ENCODE data around the gene CHKA.

Gene CHKA

DNA sequence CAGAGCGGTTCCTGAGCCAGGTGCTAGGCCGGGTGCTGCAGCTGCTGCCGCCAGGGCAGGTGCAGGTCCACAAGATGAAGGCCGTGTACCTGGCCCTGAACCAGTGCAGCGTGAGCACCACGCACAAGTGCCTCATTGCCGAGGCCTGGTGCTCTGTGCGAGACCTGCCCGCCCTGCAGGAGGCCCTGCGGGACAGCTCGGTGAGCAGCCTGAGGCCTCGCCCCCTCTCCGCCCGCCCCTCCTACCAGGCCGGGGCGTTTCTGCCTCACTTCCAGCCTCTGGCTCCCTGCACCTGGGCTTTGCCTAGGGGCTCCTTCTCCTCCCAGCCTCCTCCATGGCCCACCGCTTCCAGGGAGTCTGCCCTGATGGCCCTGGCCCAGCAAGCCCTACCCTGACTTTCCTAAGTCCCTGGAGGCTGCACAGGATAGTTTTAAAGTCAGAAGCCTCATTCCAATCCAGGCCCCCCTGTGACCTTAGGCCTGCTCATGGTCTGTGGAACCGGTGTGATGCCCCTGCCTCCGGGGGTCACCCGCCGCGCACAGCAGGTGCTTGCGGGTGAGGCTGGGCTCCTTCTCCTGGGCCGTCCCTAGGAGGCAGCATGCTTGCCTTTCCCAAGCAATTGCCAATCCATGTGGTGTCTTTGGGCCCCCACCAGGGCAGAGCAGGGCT is 76.9 kb downstream of the CHKA start:
- no peak for DNase-seq (ENCODE audit: low read depth in 2 of 2)

GRCh38 chr11:68043349-68044144 is 77.6 kb downstream of the CHKA start:
- DNase-seq (ENCODE audit: low read depth in 2 of 2) = no peak

DNA sequence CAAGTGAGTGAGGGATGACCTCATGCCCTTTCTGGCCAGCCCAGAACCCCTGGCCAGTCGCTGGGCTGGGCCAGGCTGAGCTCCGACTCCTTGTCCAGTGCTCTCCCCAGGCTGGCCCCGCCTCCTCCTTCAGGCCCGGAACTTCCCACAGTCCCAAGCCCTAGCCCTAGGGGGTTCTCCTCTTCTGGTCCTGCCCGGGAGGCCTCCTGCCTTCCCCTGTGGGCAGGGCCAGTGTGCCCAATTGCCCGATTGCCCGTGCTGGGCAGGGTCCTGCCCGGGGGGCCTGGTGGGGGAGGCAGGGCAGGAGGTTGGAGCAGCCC is 78.2 kb downstream of the CHKA start:
- DNase-seq (ENCODE audit: low read depth in 2 of 2) = no peak

- DNase-seq (ENCODE audit: low read depth in 2 of 2) = no peak
These were observed 78.8 kb downstream of the CHKA start for GRCh38 chr11:68042219-68043028.

DNA sequence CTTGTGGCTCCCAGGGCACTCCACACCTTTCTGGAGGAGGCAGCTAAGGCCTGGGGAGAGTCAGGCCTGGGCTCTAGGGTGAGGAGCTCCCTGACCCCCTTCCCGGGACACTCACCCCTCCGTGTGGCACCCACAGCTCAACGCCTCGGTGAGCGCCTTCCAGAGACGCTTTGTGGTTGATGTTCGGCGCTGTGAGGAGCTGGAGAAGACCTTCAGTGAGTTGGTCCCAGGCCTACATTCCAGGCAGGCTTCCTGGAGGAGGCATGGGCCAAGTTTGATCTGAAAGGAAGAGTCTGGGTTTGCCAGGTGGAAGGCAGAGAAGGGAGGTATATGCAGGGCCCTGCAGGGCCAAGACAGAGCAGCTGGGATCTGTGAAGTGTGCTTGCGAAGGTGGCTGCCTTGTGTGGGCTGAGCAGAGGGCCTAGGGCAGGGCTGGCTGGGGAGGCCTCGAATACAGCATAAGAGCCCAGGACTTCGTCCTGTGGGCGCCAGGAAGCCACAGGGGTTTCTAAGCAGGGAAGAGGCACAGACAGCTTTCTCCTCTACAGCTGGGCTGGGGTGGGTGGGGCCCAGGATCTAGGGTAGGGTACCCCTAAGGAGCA is 79.5 kb downstream of the CHKA start:
- DNase-seq (ENCODE audit: low read depth in 2 of 2) = no peak

DNA sequence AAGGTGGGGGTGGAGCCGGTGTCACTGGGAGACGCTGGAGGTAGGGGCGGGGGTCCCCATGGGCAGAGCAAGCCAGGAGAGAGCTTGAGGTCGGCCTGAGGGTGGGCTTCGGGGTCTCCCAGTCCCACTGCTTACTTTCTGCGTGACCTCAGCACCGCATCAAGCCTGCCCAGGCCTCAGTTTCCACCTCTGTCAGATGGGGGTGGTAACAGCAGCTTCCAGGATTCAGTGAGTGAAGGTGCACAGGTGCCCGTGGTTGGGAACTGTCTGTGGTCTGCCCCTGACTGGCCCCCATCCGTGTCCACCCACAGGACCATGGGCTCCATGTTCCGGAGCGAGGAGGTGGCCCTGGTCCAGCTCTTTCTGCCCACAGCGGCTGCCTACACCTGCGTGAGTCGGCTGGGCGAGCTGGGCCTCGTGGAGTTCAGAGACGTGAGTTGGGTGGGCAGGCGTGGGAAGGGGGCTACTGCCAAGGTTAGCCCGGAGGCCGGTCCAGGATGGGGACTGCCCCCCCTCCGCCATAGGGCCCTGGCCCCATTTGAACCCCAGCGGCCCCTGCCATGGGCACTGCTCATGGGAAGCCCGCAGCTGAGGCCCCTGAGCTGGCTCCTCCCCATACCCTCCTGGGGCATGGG is 80.1 kb downstream of the CHKA start:
- no peak for DNase-seq (ENCODE audit: low read depth in 2 of 2)

DNA sequence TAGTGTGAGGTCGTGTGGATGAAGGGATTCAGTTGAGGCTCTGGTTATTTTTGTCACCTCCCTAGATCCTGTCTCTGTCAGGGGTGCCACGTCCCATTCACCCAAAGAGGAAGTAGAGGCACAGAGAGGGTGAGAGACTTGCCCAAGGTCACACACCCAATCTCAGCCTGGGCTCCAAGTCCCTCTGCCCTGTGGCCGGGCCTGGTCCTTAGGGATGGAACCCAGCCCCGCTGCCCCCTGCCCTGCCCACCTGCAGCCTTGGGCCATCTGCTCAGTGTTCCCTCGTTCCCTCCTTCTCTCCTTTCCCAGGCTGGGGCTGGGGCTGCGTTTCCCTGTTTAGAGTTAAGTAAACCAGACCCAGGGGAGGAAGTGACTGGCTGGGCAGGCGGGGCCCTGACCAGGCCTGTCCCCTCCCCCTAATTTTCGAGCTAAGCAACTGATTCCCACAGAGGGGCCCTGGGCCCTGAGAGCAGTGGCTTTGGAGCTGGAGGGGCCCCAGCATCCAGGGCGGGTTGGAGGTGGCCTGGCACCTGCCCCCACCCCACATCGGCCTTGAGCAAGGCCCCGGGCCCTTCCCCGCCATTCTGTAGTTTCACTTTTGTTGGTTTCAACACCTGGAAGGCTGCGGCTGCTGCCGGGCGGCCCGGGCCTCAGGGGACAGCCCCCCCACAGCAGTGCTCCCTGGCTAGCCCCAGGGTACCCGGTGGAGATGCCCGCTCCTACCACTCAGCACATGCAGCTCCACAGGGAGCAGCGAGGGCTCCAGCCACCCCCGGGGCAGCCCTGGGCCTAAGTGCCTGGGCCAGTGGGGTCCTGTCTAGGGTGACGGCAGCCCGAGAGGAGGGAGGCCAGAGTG is 80.9 kb downstream of the CHKA start:
- no peak for DNase-seq (ENCODE audit: low read depth in 2 of 2)

- DNase-seq (ENCODE audit: low read depth in 2 of 2) = no peak
These were observed 81.6 kb downstream of the CHKA start for GRCh38 chr11:68039526-68040086.

GRCh38 chr11:68038718-68039525 is 82.3 kb downstream of the CHKA start, which contains the start of gene TCIRG1:
TCIRG1 (plus strand) TSS chr11:68039025; CDS start chr11:68041272, 2,247 bp downstream.
- peak in 1 of 2 donors; percentile 32 for DNase-seq (ENCODE audit: low read depth in 2 of 2)

DNA sequence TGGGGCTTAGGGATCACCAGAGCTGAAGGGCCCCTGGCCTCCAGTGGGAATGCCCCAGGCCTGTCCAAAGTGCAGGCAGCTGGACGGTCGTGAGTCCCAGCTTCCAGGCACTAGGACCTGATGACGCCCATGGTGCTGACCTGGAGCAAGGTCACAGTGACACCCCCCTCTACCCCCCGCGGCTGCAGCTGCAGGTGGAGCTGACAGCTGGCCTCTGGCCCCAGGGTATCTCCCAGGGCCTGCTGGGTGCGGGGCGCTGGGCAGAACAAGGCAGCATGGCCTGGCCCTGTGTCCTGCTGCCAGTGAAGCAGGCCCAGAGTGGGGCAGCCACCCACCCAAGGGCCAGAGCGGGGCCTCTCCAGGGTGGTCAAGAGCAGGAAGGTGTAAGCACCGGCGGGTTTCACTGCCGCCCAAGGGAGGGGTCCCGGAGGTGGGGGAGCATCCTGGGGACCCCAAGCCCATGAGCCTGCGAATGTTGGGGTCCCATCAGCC is 82.9 kb downstream of the CHKA start:
- DNase-seq (ENCODE audit: low read depth in 2 of 2) = no peak

- DNase-seq (ENCODE audit: low read depth in 2 of 2) = no peak
These were observed 83.6 kb downstream of the CHKA start for GRCh38 chr11:68037411-68038225.

DNA sequence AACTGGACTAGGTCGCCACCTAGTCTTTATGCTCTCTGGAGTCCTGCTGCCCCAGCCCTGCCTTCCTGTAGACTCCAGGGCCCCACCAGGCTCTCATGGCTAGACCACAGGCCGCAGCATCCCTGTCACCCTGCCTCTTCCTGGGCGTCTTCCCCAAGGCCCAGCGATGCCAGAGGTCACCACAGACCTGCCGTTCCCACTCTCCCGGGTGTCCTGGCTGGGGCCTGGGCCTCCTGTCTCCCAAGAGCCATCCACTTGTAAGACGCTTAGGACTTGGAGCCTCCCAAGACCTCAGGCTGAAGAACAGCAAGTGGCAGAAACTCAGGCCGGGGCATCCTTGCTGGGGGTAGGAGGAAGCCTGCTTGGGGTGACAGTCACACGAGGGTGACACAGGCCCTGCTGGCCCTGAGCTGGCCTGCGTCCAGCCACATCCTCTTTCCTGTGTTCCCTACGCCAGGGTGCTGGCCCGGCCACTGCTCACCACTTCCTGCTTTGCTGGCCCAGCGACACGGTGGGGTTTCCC is 84.4 kb downstream of the CHKA start:
- no peak for DNase-seq (ENCODE audit: low read depth in 2 of 2)

DNA sequence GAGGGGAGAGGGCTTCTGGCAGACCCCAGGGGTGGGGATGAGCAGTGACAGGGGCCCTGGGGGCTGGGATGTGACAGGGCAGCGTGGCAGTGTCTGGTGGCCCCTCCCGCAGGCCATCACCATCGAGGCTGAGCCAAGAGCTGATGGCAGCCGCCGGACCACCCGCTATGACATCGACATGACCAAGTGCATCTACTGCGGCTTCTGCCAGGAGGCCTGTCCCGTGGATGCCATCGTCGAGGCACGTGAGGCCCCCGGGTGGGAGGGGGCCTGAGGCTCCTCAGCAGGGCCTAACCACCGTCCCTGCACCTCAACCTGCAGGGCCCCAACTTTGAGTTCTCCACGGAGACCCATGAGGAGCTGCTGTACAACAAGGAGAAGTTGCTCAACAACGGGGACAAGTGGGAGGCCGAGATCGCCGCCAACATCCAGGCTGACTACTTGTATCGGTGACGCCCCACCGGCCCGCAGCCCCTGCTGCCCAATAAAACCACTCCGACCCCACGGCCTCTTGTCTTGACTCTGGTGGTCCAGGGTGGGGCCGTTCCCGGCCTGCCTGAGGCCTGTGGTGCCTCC is 85.0 kb downstream of the CHKA start:
- no peak for DNase-seq (ENCODE audit: low read depth in 2 of 2)

DNA sequence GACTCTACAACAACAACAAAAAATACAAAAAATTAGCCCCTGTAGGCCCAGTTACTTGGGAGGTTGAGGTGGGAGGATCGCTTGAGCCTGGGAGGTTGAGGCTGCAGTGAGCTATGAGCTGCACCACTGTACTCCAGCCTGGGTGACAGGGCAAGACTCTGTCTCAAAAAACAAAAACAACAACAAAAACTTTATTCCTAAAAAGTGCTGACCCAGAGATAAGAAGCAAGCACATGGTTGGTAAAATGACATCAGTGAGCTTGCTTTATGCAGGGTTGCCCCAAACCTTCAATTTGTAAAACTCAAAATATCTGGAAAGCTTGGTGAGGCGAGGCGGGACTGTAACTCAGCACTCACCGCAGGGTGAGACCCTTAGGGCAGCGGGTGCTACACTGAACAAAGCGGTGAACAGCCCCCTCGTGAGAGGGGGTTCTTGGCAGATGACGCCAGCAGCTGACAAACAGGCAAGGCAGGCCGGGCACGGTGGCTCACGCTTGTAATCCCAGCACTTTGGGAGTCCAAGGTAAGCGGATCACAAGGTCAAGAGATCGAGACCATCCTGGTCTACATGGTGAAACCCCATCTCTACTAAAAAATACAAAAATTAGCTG is 85.8 kb downstream of the CHKA start:
- DNase-seq (ENCODE audit: low read depth in 2 of 2) = no peak

- DNase-seq (ENCODE audit: low read depth in 2 of 2) = no peak
These were observed 87.5 kb downstream of the CHKA start for GRCh38 chr11:68033708-68034045.

DNA sequence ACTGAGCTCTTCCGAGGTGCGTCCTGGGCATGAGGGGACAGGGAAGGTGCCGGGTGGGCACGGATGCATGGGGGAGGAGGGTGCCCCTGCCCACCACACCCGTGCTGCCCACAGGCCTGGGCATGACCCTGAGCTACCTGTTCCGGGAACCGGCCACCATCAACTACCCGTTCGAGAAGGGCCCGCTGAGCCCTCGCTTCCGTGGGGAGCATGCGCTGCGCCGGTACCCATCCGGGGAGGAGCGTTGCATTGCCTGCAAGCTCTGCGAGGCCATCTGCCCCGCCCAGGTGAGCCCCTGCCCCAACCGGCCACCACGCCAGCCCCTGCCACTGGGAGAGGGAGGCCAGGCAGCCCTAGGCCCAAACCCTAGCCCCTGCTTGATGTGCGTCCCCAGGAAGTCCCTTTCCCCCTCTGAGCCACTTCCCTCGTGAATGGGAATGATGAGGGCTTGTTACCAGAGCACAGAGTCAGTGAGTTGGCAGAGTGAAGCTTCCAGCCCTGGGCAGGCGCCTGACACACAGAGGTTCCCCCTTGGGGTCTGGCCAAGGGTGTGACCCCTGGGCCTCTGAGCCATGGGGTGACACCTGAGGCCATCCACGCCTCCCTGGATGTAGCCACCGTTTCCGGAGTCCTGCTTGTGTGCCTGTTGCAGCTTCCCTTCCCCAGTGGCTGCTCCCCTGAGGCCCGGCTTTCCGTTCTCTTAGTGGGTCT is 88.0 kb downstream of the CHKA start:
- DNase-seq (ENCODE audit: low read depth in 2 of 2) = no peak

DNA sequence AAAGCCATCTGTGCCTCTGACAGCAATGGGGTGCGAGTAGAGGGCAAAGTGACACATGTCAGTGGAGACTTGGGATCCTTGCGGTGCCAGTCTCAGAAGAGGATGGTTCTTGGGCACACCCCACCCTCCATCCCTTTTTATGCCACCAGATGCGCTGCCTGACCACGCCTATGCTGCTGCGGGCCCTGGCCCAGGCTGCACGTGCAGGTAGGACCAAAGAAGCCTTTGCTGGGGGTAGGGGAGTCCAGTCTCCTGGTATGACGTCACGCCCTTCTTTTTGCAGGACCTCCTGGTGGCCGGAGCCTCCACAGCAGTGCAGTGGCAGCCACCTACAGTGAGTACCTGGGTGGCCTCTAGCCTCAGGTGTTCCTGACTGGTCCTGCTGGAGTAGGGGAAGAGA is 89.2 kb downstream of the CHKA start:
- no peak for DNase-seq (ENCODE audit: low read depth in 2 of 2)

Data from stimulated activated CD8-positive, alpha-beta memory T cell treated with anti-CD3 and anti-CD28 coated beads, Interleukin-15, amount 100 ng/mL, for 4 hours (primary cell).